Suppressor macrophage treated with lipopolysaccharide for 4 hours (primary cell): ENCODE measurements around the gene LY6G6D.
A peak's percentile ranks its signal among the peaks of the same experiment; 100 is the strongest.

Source experiments
- DNase-seq: peaks from one replicate; pipeline ENCODE4 v3.0.0-alpha.2; 2020

The LY6G6D gene

GRCh38 chr6:31721351-31722020 lies 6.3 kb downstream of the LY6G6D start, which contains the start of gene LY6G6C:
Gene LY6G6C (minus strand): TSS chr6:31721746. CDS start chr6:31721679, 67 bp downstream.
- no peak for DNase-seq

DNA sequence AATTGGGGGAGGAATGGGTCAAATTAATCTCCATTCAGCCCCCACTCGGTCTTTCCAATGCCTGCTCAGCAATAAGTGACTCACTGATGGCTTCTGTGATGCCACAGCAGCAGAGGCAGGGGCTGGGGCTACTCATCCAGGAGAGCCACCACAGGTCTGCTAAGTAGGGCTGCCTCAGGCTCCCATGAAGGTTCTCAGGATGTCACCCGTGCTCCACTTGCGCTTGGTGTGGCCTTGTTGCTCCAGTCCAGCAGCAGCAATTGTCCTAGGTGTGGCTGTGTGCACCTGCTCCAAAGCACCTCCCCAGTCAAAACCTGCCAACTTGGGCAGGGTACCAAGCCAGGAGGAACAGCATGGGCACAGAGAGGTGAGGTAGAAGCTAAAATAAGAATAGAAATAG lies 7.0 kb downstream of the LY6G6D start:
- no peak for DNase-seq

DNA sequence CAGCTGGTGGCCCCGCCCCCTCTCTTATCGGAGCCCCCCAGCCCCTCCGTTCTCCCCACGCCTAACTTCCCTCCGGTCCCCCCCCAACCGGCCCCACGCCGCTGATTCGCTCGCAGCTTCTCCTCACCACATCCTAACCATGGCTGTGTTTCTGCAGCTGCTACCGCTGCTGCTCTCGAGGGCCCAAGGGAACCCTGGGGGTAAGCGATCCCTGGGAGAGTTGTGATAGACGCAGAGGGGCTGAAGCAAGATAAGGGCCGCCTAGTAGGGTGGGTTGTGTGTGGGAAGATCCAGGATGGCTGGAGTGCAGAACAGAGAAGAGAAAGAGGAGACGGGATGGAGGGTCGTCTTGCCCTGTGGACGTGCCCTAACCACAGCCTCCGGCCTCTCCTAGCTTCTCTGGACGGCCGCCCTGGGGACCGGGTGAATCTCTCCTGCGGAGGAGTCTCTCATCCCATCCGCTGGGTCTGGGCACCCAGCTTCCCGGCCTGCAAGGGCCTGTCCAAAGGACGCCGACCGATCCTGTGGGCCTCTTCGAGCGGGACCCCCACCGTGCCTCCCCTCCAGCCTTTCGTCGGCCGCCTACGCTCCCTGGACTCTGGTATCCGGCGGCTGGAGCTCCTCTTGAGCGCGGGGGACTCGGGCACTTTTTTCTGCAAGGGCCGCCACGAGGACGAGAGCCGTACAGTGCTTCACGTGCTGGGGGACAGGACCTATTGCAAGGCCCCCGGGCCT lies 8.3 kb downstream of the LY6G6D start, which contains the start of gene MPIG6B:
Gene MPIG6B (plus strand): TSS at position 129 of the 735 bp plus-strand sequence. CDS start 11 bp downstream, at position 140.
- DNase-seq = no peak

GRCh38 chr6:31723980-31724691 lies 9.0 kb downstream of the LY6G6D start:
- DNase-seq = no peak

DNA sequence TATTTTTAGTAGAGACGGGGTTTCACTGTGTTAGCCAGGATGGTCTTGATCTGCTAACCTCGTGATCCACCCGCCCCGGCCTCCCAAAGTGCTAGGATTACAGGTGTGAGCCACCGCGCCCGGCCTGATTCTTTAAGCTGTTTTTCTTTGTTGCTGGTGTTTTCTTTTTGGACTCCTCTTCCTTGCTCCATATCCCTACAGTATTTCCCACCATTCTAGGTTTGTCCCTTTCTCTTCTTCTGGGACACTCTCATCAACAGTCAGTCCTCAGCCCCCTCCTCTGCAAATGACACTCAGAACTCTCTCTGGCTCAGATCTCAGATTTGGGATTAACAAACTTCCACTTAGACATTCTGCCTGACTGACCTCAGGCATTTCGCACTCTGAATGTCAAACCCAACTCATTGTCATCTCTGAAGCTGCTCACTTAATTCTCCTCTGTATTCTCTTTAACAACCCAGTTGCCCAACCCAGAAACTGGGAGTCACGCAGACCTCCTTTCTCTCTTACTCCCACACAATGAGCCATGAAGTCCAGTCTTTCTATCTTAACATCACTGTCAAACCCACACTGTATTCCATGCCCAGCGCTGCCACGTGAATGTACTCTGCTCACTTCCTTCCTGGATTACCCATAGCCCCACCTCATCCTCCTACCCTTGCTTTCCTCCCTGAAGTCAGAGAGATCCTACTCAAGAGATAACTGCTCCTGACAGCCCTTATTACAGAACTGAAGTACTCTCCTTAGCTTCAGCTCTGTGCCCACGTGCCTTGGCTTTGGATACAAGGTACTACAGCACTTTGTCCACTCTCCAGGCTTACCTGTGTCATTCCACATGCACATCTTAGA lies 10.6 kb downstream of the LY6G6D start:
- DNase-seq = peak; percentile 95

- DNase-seq = peak; percentile 93
These were observed 12.0 kb downstream of the LY6G6D start for GRCh38 chr6:31727034-31727716.

GRCh38 chr6:31727717-31728671 lies 12.8 kb downstream of the LY6G6D start:
- DNase-seq = no peak

DNA sequence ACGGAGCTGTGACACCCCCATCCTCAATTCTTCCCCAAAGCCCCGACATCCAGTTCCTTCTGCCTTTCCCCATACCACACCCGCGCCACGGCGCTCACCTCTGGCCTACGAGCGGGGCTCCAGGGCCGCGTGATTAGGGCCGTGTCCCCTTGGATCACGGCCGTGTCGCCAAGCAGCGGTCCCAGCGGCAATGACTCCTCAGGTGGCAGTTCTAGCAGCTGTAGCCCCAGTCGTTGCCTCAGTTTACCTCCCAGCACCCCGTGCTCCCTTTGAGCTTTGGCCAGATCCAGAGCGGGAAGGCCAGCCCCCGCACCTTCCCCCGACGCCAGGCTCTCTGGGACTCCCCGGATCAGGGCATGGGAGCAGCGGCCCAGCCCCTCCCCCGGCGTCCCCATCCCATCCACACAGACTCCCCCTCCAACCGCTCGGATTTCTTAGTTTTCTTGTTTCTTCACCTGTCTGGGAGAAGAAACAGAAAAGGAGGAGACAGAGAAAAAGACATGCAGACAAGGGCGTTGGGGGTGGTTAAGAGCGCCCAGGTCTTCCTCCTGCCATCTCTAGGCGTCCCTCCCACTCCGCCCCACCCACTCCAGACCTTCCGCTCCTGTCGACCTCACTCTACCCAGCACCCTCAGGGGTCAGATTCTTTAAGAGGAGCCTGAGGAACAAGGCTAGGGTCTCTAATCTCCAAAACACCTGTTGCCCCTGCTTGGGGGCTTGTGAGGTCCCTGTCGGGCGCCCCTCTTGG lies 13.8 kb downstream of the LY6G6D start, which contains the start of gene DDAH2:
Gene DDAH2 (minus strand): TSS at position 533 of the 748 bp plus-strand sequence. CDS start 138 bp downstream, at position 395.
- no peak for DNase-seq

DNA sequence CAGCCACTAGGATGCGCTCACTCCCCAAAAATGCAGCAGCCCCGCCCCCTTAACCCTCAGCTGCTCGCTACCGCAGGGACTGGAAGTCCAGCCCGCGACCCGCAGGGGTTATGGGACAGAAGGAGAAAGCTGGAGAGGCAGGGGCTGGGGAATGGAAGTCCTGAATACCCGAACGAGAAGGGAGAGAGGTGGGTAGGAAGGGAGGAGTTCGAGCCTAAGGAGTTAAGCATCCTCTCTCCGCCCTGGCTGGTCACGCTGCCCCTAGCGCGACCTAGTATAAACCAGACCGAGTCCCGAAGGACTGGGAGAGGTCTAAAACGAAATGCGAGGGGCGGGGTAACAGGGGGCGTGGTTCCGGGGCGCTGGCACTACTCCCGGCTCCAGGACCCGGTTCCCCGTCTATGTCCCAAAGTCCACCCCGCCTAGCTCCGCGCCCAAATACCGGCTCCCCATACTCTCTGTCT lies 14.4 kb downstream of the LY6G6D start:
- peak; percentile 91 for DNase-seq

GRCh38 chr6:31729979-31730630 lies 15.0 kb downstream of the LY6G6D start:
- peak; percentile 85 for DNase-seq

GRCh38 chr6:31730631-31731086 lies 15.5 kb downstream of the LY6G6D start:
- DNase-seq = no peak

- no peak for DNase-seq
These were observed 16.9 kb downstream of the LY6G6D start for GRCh38 chr6:31732029-31732428.

GRCh38 chr6:31733734-31734133 lies 18.6 kb downstream of the LY6G6D start:
- no peak for DNase-seq

DNA sequence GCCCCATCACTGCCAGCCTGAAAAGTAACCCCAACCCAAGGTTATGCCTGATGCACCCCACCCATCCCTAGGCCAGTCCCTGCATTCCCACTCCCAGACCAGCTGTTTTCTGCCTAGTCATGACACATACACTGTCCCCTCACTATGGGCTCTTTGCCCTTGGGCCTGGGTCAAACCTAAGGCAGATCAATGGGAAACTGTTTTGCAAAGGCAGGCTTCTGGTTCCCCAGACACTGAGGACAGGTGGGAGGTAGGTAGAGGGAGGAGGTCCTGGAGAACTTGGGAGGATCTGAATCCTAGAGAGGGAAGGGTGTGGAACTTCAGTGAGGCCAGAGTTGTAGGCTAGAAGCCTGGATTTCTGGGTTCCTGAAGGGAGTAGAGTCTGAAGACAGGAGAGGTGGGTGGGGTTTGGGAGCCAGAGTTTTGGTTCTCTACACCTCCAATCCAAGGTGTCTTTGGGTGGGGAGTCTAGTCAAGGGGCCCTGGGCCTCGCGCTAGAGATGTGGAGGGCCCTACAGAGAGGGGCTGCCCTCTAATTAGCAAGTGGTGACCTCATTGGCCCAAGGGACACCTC lies 19.2 kb downstream of the LY6G6D start:
- no peak for DNase-seq

DNA sequence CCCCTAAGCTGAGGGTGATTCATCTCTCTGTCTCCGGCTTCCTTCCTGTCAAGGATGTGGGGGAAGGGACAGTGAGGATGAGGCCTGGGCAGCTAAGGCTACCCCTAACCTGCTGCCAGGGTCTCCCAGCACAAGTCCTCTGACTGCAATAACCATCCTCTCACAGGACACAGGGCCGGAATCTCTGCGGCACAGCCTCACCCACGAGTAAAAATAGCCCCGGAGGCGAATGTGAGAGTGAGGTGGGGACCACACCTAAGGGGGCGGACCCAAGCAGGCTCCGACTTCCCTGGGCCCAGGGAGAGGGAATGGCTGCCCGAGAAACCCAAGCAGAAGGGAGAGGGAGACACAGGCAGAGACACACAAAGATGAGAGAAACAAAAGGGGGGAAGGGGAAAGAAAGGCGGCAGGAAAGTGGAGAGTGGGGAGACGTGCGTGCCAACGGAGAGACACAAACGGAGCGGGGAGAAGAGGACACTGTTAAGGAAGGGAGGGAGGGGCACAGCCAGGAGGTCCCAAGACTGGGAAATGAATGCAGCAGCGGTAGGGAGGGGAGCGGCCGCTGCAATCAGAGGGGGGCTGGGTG lies 19.8 kb downstream of the LY6G6D start:
- DNase-seq = peak; percentile 84

DNA sequence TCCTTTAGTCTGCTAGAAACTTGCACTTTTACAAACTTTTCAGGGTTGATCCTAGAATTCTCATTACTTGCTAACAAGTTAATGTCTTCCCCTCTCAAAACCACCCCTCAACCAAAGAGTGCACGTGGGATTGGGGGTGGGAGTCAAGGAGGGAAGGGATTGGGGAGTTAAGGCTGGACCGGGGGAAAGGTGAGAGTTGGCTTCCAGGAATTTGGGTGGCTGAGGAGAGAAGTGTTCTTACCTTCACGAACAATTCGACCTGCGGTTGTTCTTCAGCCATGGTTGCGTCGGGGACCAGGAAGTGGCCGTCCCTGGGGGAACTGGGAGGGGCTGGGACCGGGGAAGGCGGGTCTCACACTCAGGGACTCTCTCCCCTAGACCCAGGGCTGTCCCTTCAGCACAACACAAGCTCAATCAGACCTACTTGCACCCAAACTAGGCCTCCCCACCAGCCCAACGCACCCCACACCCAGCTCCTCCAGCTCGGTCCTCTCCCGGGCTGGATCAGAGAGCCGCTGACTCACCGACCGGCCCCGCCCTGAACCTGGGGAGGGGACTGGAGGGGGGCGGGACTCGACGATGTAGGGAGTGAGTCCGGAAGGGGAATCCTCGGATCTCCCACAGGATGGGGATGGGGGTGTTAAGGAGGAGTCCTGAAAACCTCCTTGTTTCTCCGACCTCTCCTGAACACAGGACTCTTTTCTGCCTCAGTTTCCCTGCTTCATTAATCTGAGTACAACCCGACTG lies 21.0 kb downstream of the LY6G6D start, which contains the start of gene CLIC1:
Gene CLIC1 (minus strand): TSS at position 510 of the 747 bp plus-strand sequence. CDS start 230 bp downstream, at position 280.
- DNase-seq = peak; percentile 94

- peak; percentile 47 for DNase-seq
These were observed 21.7 kb downstream of the LY6G6D start for GRCh38 chr6:31736768-31737314.
